ENCODE results near the gene CYB5D1.
"Not testable (repeated sequence)": the region's sequence is repeated elsewhere in the genome, so short reads cannot be mapped to it uniquely, and the experiment has no call there.

CYB5D1 gene

GRCh38 chr17:7857713-7858521 lies at the start of gene CYB5D1:
TSS of gene CYB5D1 (plus strand) at chr17:7858003. CDS start at chr17:7858135, 132 bp downstream.
- peak; percentile 99 for DNase-seq

GRCh38 chr17:7809086-7809790 lies 48.6 kb upstream of the CYB5D1 start:
- DNase-seq, result no peak

GRCh38 chr17:7809791-7810343 lies 47.9 kb upstream of the CYB5D1 start:
- DNase-seq, result not testable (repeated sequence)

GRCh38 chr17:7811251-7811650 lies 46.6 kb upstream of the CYB5D1 start:
- DNase-seq, result no peak

GRCh38 chr17:7814969-7815368 lies 42.8 kb upstream of the CYB5D1 start:
- no peak for DNase-seq

GRCh38 chr17:7816926-7817642 lies 40.7 kb upstream of the CYB5D1 start:
- no peak for DNase-seq

- DNase-seq, result no peak
Measured at GRCh38 chr17:7817643-7817964, 40.2 kb upstream of the CYB5D1 start.

GRCh38 chr17:7818026-7818425 lies 39.8 kb upstream of the CYB5D1 start:
- DNase-seq, result no peak

- no peak for DNase-seq
Measured at GRCh38 chr17:7818746-7819645, 38.8 kb upstream of the CYB5D1 start.

GRCh38 chr17:7820231-7820630 lies 37.6 kb upstream of the CYB5D1 start:
- no peak for DNase-seq

- DNase-seq, result no peak
Measured at GRCh38 chr17:7822126-7822525, 35.7 kb upstream of the CYB5D1 start.

GRCh38 chr17:7823581-7824001 lies 34.2 kb upstream of the CYB5D1 start:
- DNase-seq, result no peak

- no peak for DNase-seq
Measured at GRCh38 chr17:7824021-7824924, 33.5 kb upstream of the CYB5D1 start.

GRCh38 chr17:7825206-7825990 lies 32.4 kb upstream of the CYB5D1 start:
- DNase-seq, result no peak

- no peak for DNase-seq
Measured at GRCh38 chr17:7830616-7831015, 27.2 kb upstream of the CYB5D1 start.

GRCh38 chr17:7831233-7831632 lies 26.6 kb upstream of the CYB5D1 start:
- no peak for DNase-seq

GRCh38 chr17:7832431-7832830 lies 25.4 kb upstream of the CYB5D1 start:
- no peak for DNase-seq

GRCh38 chr17:7833011-7833794 lies 24.6 kb upstream of the CYB5D1 start:
- DNase-seq, result no peak

- DNase-seq, result peak; percentile 93
Measured at GRCh38 chr17:7833795-7834541, 23.8 kb upstream of the CYB5D1 start, which contains the start of gene KDM6B. TSS of gene KDM6B (plus strand) at chr17:7834217. CDS start at chr17:7845555, 11,338 bp downstream.

All from NCI-H748 treated with DMSO at 0.1 percent for 48 hours (cell line).